Hindlimb muscle (tissue), 1 donor: ENCODE data around the gene OPA3. TPM values are rescaled to one million over a fixed set of nuclear protein-coding genes. Genes with fewer than 3 reads are reported as not detected.

Source experiments
- DNase-seq: peaks from one replicate; pipeline ENCODE4 v3.0.0-alpha.2; 2013
- polyA plus RNA-seq: library from polyadenylated mRNA; unstranded; fragments of 120-200 nt; gene quantifications from one replicate; pipeline ENCODE4 v1.2.1, GENCODE V29; 2013; ENCODE audit not compliant: insufficient read length

OPA3 gene
- polyA plus RNA-seq, 1 donor: 7.0 TPM

DNA sequence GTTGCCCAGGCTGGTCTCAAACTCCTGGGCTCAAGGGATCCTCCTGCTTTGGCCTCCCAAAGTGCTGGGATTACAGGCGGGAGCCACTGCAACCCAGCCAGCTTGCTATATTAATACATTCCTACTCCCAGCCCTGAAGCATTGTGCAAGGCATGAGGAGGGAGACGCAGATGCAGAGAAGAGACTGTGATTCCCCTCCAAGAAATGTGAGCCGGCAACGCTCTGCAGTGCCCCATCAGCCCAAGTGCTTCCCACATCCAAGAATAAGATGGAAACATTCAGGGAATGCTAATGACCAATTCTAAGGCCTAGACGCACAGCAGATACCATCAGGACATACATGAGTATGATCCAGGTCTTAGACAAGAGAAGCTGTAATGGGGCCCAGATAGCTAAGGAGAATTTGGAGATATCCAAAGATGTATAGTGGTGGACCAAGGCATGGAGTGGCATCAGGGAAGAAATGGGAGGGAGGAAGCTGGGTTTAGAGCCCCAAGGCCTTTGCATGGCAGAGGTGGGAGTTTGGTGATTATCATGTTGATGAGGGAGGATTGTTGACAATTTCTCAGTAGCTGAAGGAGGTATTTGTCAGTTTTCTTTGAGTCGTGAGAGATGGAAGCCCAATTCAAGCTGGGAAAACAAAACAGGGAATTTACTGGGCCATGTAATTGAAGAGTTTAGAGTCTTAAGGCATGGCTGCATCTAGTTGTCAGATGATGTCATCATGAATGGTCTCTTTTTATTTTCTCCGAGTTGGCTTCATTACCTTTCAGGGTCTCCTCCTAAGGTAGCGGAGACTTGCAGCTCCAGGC is 83.5 kb downstream of the OPA3 start:
- no peak for DNase-seq

DNA sequence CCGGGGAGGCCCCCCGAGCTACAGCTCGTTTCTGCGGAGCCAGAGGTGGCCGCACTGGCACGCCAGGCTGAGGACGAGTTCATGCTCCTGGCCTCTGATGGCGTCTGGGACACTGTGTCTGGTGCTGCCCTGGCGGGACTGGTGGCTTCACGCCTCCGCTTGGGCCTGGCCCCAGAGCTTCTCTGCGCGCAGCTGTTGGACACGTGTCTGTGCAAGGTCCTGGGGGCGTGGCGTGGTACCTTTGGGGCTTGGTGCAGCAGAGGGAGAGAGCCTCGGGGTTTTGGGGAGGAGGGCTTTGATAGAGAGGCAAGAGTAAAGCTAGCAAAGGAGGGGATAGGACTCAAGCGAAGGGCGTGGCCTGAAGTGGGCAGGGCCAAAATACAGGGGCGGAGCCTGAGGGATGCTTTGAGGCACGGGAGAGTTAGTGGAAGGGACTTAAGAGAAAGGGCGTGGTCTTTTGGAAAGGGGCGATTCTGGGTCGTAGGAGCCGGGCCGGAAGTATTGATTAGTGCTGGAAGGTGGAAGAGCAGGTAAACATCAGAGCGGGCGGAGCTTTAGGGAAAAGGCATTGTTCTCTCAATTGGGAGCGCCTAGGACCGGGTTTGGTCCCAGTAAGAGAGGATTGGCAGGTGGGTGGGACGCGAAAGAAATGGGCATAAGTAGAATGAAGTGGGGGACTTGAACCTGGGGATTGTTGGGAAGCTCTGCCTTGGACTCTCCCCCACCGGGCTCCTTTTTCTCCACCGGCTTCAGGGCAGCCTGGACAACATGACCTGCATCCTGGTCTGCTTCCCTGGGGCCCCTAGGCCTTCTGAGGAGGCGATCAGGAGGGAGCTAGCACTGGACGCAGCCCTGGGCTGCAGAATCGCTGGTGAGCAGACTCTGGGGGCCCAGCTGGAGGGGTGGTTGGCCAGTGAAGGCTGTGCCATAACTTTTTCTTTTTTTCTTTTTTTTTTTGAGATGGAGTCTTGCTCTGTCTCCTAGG is 85.1 kb downstream of the OPA3 start:
- no peak for DNase-seq

- no peak for DNase-seq
These were observed 86.0 kb downstream of the OPA3 start, which contains the start of gene PPM1N for GRCh38 chr19:45498411-45499195. Gene PPM1N, plus strand, starts transcription at chr19:45498443. Its CDS starts 30 bp downstream, at chr19:45498473.

DNA sequence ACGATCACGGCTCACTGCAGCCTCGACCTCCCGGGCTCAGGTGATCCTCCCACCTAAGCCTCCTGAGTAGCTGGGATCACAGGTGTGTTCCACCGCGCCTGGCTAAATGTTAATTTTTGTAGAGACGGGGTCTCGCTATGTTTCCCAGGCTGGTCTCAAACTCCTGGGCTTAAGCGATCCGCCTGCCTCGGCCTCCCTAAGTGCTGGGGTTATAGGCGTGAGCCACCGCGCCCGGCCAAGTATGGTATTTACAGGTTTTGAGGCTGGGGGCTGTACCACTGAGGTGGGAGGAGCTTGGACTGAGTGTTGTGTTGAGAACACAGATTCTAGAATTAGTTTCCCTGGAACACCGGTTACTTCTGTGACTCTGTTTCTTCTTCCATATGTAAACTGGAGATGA is 86.8 kb downstream of the OPA3 start:
- DNase-seq: no peak

- no peak for DNase-seq
These were observed 88.2 kb downstream of the OPA3 start for GRCh38 chr19:45496349-45496953.

DNA sequence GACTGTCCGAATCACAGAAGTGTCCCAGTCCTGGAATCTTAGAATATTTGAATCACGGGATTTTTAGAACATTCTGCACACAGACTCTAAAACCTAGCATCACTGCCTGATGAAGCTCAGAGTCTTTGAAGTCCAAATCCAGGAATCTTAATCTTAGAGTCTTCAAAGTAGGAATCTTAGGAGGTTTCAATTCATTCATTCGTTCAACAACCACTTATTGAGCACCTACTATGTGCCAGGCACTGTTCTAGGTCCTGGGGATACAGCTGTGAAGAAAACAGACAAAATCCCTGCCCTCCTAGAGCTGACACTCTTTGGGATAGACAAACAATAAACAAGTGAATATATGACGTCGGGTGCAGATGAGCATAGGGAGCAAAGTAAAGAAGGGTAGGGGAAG is 89.4 kb downstream of the OPA3 start:
- DNase-seq: no peak

DNA sequence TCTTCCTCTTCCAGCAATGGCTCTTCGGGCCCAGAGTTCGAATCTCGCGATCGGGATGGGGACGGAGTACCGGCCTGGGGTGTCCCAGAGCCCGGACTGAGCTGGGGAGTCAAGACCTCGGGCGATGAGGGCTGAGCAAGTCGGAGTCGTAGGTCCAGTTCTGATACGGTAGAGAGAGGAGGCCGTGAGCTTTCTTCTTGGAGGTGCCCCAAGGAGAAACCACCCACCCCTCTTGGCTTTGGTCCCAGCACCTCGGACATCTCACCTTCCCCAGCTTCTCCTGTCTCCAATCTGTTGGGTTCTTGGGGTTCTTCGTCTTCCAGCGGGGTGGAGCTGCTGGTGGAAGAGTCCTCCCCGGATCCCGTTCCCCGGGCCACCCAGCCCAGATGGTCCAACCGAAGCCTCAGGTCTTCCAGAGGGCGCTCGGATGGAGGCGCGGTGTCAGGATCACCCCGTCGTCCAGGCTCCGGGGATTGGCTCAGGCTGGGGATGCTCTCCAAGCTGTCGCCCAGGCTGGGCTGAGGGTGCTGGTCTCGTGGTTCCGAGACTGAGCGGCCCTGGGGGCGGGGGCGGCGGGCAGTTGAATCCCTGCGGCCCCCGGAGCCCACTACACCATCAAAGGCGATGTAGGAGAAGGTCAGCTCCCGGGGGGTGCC is 90.2 kb downstream of the OPA3 start:
- no peak for DNase-seq

DNA sequence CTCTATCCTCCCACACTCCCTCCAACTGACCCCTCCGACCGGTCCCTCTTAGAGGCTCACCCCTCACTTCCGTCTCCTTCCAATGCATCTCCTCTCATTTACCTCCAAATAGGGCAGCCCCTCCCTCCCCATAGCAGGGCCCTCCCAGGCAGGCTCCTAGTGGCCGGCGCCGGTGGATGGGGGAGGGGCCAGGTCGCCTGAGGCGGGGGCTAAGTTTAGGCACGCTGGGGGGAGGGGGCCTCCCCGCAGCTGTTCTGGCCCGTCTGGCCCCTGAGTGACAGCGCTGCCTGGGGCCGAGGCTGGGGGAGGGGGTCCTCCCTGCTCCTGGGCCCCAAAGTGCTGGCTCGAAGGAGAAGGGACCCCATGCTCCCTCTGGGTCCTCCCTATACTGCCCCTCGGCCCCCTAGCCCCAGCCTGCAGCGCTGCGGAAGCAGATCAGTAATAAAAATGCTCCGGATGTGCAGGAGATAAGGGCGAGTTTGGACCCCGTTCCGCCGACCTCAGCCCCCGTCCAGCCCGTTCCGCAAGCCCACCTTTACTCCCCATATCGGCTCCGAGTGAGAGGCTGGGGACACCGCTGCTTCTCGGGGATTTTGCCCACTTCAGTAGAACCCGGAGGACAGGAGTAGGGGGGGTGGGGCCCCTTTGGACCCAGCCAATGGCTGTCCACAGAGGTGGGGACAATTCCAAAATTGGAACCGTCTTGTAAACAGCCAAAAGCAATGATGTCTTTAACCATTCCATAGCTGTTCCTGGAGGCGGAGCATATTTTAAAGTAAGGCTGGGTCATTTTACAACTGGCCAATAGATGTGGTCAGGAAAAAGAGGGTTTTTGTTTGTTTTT is 91.8 kb downstream of the OPA3 start:
- DNase-seq: no peak

DNA sequence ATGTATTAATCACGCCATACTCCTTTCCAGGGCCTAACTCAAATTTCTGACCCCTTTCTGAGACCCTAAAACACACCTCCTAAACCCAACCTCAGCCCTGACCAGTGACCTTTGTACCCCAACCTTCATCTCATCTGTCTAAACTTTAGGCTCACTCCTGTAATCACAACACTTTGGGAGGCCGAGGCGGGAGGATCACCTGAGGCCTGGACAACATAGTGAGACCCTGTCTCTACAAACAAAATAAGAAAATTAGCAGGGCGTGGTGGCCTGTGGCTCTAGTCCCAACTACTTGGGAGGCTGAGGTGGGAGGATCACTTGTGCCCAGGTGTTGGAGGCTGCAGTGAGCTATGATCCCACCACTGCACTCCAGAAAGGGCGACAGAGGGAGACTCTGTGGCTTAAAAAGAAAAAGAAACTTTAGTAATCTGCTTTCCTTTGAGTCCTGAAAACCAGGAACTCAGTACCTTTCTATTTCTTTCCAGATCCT is 92.4 kb downstream of the OPA3 start:
- DNase-seq: no peak

- DNase-seq: no peak
These were observed 95.3 kb downstream of the OPA3 start for GRCh38 chr19:45489216-45489855.

DNA sequence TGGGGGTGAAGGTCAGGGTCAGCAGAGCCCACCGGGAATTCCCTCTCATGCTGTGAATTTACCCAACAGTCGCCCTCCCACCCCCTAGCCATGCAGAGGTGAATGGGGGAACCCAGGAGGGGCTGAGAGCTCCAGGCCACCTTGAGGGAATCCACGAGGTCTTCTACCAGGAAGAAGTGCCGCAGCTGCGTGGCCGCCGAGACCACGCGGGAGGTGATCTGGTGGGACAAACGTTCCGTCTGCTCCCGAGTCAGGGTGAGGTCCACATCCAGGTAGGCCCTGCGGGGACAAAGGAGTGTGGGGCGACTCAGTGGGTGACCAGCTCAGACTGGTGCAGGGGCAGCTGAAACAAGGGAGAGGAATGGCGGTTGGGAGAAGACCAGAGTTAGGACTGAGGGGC is 95.9 kb downstream of the OPA3 start:
- no peak for DNase-seq

DNA sequence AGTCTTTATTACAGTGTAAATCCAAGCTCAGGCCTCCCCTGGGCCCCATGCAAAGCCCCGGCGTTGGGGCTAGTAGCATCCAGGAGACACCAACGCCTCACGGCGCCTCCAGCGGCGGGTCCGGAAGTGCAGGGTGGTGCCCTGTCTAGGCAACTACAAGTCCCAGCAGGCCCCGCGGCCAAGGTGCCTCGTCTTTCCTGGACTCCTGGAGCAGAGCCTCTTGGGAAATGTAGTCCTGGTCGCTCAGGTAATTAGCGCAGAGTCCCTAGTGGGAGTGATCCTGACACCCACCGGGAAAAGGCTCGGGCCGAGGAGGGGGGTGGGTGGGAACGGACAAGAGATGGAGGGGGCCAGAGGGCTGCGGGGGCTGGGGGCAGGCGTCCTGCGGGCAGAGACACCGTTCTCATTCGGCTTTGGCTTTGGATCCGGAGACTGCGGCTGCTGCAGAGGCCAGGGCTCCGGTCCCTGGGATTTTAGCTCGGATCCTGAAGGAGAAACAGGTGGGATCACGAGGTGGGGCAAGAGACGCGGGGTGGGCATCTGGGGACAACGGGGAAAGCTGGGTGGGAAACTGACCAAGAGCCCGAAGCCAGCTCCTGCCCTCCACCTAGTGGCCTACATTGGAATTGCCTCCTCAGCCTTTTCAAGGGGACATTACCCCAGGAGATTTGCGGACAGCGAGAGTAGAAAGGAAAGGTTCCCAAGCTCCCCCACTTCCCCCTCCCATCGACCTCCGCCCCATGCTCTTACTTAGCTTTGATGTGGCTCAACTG is 99.1 kb downstream of the OPA3 start:
- DNase-seq: peak; percentile 93

- no peak for DNase-seq
These were observed 100.2 kb downstream of the OPA3 start for GRCh38 chr19:45484273-45484945.

GRCh38 chr19:45483033-45483432 is 101.6 kb downstream of the OPA3 start:
- no peak for DNase-seq

- peak; percentile 87 for DNase-seq
These were observed 106.0 kb downstream of the OPA3 start for GRCh38 chr19:45478454-45479238.

- no peak for DNase-seq
These were observed 106.7 kb downstream of the OPA3 start for GRCh38 chr19:45477713-45478453.
